Stimulated activated CD4-positive, alpha-beta T cell treated with anti-CD3 and anti-CD28 coated beads, Interleukin-1b, Interleukin-23, amount 100 ng/mL, for 4 hours (primary cell): ENCODE data around the gene DDA1.

Source experiments
- DNase-seq, 2 donors: peaks; one replicate each; pipeline ENCODE4 v3.0.0-alpha.2; 2020; ENCODE audit warnings: low read depth in 2 of 2

The DDA1 gene

GRCh38 chr19:17311455-17312188 lies 2.3 kb downstream of the DDA1 start:
- DNase-seq: no peak

GRCh38 chr19:17312189-17313113 lies 3.1 kb downstream of the DDA1 start:
- no peak for DNase-seq

DNA sequence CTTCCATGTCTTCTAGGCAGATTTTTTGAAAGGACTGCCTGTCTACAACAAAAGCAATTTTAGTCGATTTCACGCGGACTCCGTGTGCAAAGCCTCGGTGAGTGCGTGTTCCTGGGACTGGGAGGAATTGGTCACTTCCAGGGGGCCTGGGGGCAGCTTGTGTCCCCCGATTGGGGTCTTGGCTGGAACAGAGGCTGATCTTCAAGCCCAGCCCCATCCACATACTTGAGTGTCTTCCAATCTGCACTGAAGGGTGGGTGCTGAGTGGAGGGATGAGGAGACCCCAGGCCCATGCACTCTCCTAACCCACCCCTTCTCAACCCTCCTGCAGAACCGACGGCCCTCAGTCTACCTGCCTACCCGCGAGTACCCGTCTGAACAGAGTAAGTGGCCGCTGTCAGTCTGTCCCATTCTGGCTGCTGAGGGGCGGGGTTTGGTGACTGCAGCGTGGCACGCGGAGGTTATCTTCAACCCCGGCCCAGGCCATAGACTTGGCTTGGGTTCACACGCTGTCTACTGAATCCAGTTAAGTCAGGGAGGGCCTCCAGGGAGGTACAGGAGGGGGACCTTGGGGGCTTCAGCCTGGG lies 4.7 kb downstream of the DDA1 start:
- no peak for DNase-seq

- no peak for DNase-seq
These were observed 9.6 kb downstream of the DDA1 start for GRCh38 chr19:17318966-17319365.

GRCh38 chr19:17319473-17320238 lies 10.3 kb downstream of the DDA1 start:
- no peak for DNase-seq

- no peak for DNase-seq
These were observed 11.1 kb downstream of the DDA1 start for GRCh38 chr19:17320435-17320834.

- no peak for DNase-seq
These were observed 12.5 kb downstream of the DDA1 start for GRCh38 chr19:17321655-17322489.

DNA sequence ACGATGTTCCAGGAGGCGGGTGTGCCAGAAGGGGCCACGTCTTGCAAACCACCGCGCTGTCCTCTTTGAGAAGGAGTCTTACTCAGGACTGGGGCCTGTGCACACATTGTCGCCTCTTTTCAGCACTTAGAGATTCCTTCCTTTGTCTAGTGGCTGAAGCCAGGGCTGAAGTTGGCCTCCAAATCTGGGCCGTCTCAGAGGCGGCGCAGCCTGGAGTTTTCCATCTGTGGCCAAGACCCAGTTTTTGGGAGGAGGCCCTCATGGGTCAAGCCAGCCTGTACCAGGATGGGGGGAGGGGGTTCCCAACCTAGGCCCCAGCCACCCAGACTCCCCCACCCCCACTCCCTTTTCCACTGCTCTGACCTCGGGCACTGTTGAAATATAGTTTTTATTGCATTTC lies 13.5 kb downstream of the DDA1 start:
- DNase-seq: no peak

DNA sequence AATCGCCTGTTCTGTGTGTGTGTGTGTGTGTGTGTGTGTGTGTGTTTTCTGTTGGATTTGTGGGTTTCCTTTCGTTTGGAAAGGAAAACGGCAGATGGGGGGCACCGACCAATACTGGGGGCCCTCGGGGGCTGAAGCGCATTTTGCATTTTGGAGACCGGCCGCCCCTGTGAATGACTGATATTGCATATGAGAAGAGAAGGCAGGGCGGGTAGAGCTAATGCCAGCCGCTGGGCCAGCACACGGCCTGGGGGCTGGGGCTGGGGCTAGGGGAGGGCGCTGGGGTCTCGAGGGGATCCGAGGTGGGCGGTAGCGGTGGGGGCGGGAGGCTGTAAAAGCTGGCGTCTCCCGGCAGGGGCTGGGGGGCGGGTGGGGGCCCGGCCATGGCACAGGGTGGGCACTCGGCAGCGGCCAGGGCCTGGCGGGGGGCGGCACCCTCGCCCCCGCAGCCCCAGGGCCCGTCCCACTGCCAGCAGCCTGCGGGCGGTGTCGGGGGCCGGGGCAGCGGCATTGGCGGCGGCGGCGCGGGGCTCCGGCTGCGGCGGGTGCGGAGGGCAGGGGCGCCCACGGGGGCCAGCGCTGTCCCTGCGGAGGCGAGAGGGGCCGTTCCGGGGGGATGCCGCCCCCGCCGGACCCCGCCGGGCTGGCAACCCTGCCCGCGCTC lies 14.1 kb downstream of the DDA1 start:
- no peak for DNase-seq

- no peak for DNase-seq
These were observed 14.6 kb downstream of the DDA1 start for GRCh38 chr19:17323964-17324332.

GRCh38 chr19:17324357-17325114 lies 15.2 kb downstream of the DDA1 start:
- no peak for DNase-seq

DNA sequence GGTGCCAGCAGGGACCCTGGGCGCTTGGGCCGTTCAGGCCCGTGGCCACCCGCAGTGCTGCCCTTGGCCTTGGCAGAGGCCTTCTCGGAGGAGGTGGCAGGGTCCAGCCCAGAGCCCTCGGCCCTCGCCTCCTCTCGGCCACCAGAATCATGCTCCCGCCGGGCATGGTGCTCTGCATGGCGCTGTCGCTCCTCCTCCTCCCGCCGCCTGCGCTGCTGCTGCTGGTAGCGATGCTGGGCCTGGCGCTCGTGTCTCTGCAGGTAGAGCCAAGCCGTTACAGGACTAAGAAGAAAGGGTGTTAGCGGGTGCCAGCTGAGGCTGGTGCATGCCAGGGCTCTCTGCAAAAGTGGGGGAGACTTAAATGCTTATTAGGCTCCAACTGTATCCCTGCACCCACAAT lies 15.8 kb downstream of the DDA1 start:
- no peak for DNase-seq

DNA sequence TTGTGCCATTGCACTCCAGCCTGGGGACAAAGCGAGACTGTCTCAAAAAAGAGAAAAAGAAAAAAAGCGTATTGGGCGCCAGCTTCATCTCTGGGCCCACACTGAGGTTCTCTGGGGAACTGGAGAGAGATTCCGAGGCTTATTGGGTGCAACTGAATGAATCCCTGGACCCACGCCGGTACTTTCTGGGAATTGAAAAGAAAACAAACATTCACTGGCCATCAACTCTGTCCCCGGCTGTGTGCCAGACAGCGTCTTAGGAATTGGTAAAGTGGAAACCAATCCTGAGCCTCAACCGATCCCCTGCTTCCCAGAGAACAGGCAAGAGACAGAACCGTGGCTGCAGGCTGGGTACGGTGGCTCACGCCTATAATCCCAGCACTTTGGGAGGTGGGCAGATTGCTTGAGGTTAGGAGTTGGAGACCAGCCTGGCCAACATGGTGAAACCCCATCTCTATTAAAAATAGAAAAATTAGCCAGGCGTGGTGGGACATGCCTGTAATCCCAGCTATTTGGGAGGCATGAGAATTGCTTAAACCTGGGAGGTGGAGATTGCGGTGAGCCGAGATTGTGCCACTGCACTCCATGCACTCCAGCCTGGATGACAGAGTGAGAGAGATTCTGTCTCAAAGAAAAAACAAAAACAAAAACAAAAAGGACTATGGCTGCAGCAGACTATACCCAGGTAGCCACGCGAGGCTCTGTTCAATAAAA lies 16.7 kb downstream of the DDA1 start:
- no peak for DNase-seq

GRCh38 chr19:17326595-17326966 lies 17.2 kb downstream of the DDA1 start:
- DNase-seq: no peak

GRCh38 chr19:17327068-17327653 lies 17.8 kb downstream of the DDA1 start:
- DNase-seq: no peak

DNA sequence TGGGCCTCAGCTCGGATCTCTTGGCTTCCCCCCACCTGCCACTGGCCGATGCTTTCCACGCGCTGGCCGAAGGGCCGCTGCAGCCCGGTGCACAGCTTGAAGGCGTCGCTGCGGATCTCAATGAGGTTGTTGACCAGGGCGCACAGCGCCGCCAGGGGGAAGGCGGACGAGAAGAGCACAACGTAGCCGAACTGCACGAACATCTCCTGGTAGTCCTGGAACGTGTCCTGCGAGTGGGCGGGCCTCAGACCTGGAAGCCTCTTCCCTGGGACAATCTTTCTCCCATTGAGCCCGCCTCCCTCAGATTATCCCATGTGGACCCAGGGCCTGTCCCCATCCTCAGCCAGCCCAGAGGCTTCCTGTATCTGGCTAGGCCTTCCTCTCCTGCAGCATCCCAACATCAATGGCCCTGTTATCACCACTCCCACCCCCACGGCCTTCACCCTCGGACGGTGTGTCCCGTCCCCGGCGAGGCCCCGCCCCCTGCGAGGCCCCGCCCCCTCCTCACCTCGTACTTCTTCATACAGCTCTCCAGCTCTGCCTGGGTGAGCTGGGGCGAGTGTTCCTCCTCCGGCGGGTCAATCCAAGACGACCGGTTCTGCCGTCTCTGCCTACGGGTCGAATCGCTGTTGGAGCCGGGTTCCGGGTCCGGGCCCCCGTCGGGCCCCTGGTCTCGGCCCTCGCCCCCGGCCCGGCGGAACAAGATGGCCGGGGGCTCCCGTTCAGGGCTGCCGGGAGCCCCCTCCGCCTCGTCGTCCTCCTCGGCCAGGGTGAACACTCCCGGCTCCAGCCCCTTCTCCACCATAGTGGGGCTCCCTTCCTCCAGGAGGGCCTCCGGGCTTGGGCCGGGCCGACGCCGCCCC lies 18.5 kb downstream of the DDA1 start:
- DNase-seq: peak; percentile 47 to 62

- peak; percentile 47 for DNase-seq
These were observed 19.4 kb downstream of the DDA1 start for GRCh38 chr19:17328517-17329365.
